IPS-15b (cell line): ENCODE results near the gene CTIF.

Experiments used
- H3K27me3 ChIP-seq: one replicate; pipeline ENCODE4 v1.6.1; 2013; ENCODE audit warnings: low read length; ENCODE audit not compliant: control insufficient read depth, insufficient read depth
- H3K36me3 ChIP-seq: one replicate; pipeline ENCODE4 v1.6.1; 2013; ENCODE audit warnings: low read length; ENCODE audit not compliant: control insufficient read depth, insufficient read depth
- H3K4me1 ChIP-seq: one replicate; pipeline ENCODE4 v1.6.1; 2013; ENCODE audit warnings: mild to moderate bottlenecking, low read length; ENCODE audit not compliant: control insufficient read depth, insufficient read depth
- H3K4me3 ChIP-seq: one replicate; pipeline ENCODE4 v1.5.1; 2013; ENCODE audit warnings: low read depth, low read length
- H3K9ac ChIP-seq: one replicate; pipeline ENCODE4 v1.6.1; 2013; ENCODE audit warnings: low read depth, mild to moderate bottlenecking, low read length
- H3K9me3 ChIP-seq: one replicate; pipeline ENCODE4 v1.6.1; 2013; ENCODE audit warnings: mild to moderate bottlenecking, low read length; ENCODE audit not compliant: control insufficient read depth, insufficient read depth

The CTIF gene

DNA sequence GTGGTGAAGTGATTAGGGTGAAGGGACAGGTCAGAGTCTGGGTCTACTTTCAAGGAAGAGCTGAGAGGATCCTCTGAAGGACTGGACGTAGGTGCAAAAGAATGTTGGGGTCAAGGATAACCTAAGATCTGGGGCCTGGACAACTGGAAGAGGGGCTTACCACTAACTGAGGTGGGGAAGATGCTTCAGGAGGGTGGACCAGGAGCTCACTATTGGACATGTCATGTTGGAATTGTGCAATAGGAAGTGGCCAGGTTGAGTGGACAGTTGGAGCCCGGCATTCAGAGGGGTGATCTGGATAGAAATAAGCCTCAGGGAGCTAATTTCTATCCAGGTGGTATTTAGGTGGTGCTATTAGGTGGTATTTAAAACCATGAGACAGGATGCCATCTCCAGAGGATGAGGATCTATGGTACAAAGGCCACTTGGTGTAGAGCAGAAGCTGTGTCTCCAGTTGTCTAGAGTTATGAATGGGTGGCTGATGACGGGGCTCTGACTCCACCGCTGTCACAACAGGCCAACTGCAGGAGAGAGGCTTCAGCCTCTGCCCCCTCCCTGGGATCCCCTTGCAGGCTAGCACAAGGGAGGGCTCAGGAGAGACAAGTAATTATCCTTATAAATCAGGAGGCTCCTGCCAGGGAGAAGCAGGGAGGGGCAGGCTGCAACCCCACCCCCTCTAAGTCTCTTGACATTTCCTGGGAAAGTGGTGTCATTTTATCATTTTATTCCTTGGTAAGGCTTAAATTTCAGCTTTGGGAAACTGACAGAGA, 254.0 kb downstream of the CTIF start:
- no peaks in the 10 kb centered on the region for H3K9me3 ChIP-seq
- H3K27me3 ChIP-seq, result no peaks in the 10 kb centered on the region
- peaks cover 2% of the 10 kb centered on the region for H3K36me3 ChIP-seq
- no peak overlapping the region for H3K4me3 ChIP-seq
- no peaks in the 10 kb centered on the region for H3K4me1 ChIP-seq
- no peak overlapping the region for H3K9ac ChIP-seq

DNA sequence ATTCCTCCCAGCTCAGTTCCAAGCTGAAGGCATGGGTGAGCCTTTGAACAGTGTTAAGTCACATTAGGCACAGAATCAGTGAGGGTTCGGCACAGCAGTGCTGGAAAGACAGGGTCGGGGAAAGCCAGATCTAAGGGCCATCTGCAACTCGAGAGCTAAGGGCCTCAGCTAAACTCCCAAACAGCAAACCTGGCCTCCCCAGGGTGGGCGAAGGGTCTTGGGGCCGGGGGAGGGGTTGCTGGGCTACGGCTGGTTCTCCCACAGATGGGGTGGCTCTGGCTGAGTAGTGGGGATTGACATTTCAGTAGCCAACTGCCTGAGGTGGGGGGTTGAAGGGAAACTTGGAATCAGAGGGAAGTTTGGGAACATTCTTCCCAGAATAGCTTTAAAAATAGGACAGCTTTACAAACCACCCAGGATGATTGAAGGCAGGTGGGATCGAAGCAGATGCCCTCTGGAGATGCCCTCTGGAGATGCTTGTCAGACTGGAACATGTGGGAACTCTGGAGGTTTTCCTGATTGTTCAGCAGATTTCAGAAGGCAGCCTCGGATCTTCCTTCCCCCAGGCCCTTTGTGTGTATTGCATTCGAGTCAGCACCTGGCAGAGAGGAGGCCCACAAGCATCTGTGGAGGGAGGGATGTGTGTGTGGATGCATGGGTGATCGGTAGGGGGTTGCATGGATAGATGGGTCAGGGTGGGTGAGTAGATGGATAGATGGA, 255.6 kb downstream of the CTIF start:
- H3K9me3 ChIP-seq, result no peaks in the 10 kb centered on the region
- no peak overlapping the region for H3K9ac ChIP-seq
- no peaks in the 10 kb centered on the region for H3K27me3 ChIP-seq
- peaks cover 2% of the 10 kb centered on the region for H3K36me3 ChIP-seq
- no peaks in the 10 kb centered on the region for H3K4me1 ChIP-seq
- no peak overlapping the region for H3K4me3 ChIP-seq

DNA sequence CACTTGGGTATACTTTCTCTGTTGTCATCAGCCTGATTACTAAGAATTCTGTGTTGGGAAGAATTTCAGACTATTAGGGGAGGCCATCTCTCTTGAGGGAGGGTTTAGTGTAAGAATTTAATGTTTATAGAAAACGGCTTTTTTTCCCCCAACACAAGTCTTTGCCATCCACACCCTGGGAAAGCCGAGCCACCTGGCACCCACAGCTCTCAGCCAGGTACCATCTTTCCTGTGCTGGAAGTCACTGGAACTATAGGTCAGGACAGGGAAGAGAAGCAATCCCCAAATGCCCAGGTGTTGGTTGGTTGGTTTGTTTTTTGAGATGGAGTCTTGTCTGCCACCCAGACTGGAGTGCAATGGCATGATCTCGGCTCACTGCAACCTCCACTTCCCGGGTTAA, 256.9 kb downstream of the CTIF start:
- H3K4me3 ChIP-seq, result no peak overlapping the region
- H3K9me3 ChIP-seq, result no peaks in the 10 kb centered on the region
- no peak overlapping the region for H3K9ac ChIP-seq
- H3K36me3 ChIP-seq, result peaks cover 2% of the 10 kb centered on the region
- H3K27me3 ChIP-seq, result no peaks in the 10 kb centered on the region
- H3K4me1 ChIP-seq, result no peaks in the 10 kb centered on the region

DNA sequence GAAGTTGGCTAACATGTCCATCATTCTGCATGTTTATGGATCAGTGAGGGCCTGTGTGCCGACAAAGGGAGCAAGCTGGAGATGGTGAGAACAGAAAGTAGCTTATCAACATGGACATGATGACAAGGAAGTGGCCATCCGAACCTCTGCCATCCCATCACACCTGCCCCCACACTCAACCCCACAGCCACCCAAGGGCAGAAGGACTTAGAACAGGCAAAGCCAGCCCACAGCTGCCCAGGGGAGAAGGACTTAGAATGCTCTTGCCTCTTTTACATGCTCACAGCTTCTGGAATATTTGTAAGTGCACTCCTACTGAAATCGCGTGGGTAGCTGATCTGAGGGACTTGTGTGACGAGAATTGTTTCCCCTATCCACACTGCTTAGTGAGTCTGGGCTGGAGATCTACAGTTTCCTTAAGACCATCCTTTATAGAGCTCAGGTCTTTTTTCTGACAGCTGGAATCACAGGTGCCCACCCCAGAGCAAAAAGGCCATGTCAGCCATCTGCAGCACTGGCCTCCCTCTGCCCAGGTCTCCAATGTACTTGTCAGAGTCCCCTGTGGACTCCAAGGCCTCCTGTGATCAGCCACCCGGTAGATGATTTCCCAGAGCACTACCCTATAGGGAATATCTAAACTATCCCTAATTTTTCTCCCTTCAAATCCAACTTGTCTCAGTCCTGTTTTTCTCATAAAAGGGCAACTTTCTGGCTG, 257.8 kb downstream of the CTIF start:
- no peak overlapping the region for H3K4me3 ChIP-seq
- H3K9ac ChIP-seq, result no peak overlapping the region
- no peaks in the 10 kb centered on the region for H3K4me1 ChIP-seq
- H3K27me3 ChIP-seq, result no peaks in the 10 kb centered on the region
- H3K36me3 ChIP-seq, result peaks cover 2% of the 10 kb centered on the region
- no peaks in the 10 kb centered on the region for H3K9me3 ChIP-seq

DNA sequence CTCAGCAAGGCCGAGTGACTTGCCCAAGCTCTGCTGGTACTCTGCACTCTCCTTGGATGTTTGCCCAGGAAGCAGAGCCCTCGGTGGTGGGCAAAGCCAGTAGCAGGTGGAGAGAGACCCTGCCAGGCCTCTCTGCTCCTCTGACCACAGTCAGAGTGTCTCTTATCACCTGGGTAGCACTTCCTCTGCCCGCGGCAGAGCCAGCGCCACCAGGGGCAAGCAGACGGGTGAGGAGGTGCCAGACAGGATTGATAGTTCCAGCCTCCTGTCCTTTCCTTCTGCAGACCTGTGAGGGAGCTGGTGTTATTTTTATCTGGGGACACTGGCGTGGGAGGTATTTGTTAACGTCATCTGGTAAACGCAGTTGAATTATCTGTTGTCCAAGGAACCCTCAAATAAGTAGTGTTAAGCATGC, 259.0 kb downstream of the CTIF start:
- Histone ChIP-seq H3K9me3 (no peaks in the 10 kb centered on the region), H3K27me3 (no peaks in the 10 kb centered on the region), H3K36me3 (peaks cover 2% of the 10 kb centered on the region)

DNA sequence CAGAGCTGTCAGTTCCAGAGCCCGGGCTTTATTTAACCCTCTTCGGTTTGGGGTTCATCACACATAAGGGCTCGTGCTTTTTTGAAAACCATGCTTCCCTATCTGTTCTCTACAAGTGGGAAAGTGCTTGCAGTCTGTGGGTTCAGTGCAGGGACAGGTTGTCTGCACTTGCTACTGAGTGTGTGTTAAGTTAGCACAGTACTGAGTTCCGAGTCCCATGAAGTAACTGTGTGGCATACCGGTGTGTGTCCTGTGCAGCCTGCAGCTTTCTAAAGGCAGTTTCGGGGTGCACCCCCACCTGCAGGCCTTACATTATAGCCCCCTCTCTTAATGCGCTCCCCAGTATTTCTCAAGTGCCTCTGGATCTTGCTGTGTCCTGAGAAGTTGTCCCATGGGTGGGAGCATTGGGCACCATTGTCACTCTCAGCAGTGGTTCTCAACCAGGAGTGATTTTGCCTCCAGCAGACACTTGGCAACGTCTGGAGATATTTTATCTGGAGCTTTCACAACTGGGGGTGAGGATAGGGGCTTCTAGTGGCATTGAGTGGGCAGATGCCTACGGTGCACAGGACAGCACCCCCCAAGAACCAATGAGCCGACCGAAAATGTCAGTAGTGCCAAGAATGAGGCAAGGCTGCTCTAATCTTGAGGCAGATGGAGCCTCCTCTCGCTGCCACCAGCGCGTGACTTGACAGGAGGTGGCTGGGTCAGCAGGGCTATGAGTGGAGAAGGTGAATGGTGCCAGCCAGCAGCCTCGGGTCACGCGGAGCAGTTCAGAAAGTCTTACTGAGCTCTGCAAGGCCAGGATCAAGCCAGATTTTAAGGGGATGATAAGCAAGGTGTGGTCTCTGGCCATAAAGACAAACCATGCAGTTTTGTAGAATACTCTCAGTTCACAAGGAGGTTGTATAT, 259.8 kb downstream of the CTIF start:
- peaks cover 2% of the 10 kb centered on the region for H3K36me3 ChIP-seq

More for the DNA sequence above, 259.0 kb downstream of the CTIF start:
- no peak overlapping the region for H3K9ac ChIP-seq
- no peaks in the 10 kb centered on the region for H3K4me1 ChIP-seq
- H3K4me3 ChIP-seq, result no peak overlapping the region

DNA sequence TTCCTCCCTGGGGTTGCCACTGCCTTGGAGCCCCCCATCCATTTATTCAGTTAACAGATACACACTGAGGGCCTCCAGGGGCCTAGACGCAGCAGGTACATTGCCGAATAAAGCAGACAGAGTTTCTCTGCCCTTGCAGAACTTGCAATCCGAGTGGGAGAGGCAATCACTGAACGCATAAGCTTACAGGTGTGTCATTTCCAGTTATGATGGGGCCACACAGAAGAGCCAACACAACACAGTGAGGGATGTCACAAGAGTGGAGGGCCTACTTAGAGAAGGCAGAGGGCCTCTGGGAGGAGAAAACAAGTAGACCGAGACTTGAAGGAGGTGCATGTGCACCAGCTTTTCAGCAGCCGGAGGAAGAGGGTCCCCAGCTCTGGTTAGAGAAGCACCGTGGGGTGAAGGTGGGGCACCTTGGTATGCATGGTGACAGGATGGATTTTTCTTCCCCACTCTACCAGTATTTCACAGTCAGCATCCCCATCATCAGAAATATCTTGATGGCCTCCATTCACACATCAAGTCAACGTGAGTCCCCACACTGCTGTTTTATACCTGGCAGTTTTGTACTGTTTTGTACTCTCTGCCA, 261.0 kb downstream of the CTIF start:
- Histone ChIP-seq H3K4me1 (no peaks in the 10 kb centered on the region), H3K9ac (no peak overlapping the region), H3K36me3 (no peaks in the 10 kb centered on the region), H3K27me3 (no peaks in the 10 kb centered on the region), H3K4me3 (no peak overlapping the region), H3K9me3 (no peaks in the 10 kb centered on the region)

More for the DNA sequence above, 259.8 kb downstream of the CTIF start:
- no peaks in the 10 kb centered on the region for H3K9me3 ChIP-seq
- no peaks in the 10 kb centered on the region for H3K27me3 ChIP-seq
- no peaks in the 10 kb centered on the region for H3K4me1 ChIP-seq
- no peak overlapping the region for H3K4me3 ChIP-seq
- H3K9ac ChIP-seq, result no peak overlapping the region

DNA sequence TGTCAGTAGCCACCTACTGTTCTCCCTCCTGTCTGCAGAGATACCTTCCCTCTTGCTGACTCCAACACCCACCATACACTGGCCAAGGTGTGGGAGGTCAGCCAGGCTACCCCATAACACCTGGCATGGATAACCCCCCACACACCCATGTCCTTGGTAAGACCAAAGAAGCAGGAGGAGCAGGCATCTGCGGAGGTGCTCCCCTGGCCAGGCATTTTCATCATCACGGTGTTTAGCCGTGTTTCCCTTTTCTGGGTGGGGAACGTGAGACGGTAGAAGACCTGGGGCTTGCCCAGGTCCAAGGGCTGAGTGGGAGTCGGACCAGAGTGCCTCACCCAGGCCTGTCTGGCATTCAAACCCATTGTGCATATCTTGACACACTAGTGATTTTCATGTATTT, 261.6 kb downstream of the CTIF start:
- Histone ChIP-seq H3K4me1 (no peaks in the 10 kb centered on the region), H3K36me3 (no peaks in the 10 kb centered on the region), H3K4me3 (no peak overlapping the region)

DNA sequence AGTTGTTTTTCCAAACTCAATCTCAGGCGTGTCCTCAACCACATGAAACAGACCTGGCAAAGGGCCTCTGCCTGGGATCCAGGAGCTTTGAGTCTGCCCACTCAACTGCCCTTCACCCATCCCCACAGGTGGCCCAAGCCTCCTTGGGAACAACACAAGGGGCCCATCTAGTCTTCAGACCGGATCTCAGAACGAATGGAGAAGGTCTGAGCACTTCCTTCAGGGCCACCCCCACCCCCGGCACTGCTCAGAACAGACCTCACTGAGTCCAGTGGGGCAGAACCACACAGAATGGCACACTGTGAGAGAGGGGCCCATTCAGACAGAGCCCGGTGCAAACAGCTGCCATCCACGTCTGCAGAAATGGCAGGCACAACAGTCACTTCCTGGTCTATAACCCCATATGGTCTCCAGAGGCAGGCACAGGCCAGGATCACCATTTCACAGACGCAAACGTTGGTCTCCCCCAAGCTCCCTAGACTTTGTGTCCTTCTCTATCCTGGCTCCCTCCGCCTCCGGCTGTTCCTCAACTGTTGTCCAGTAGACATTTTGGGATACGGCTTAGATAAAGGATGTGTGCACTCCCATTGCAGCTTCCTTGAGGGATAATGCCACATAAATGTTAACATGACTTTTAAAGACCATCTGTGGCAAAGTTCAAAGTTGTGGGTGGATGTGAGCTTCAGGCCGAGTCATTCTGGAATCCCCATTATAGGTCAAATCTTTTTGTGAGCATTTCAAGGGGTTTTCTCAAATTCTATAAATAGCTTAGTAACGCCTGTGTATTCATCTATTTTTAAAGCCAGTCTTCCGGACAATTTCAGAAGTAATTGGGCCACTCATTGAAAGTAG, 262.3 kb downstream of the CTIF start:
- no peaks in the 10 kb centered on the region for H3K36me3 ChIP-seq
- H3K4me1 ChIP-seq, result no peaks in the 10 kb centered on the region
- H3K9me3 ChIP-seq, result no peaks in the 10 kb centered on the region
- H3K4me3 ChIP-seq, result no peak overlapping the region
- H3K9ac ChIP-seq, result no peak overlapping the region
- H3K27me3 ChIP-seq, result no peaks in the 10 kb centered on the region

More for the DNA sequence above, 261.6 kb downstream of the CTIF start:
- H3K27me3 ChIP-seq, result no peaks in the 10 kb centered on the region
- H3K9me3 ChIP-seq, result no peaks in the 10 kb centered on the region
- H3K9ac ChIP-seq, result no peak overlapping the region

DNA sequence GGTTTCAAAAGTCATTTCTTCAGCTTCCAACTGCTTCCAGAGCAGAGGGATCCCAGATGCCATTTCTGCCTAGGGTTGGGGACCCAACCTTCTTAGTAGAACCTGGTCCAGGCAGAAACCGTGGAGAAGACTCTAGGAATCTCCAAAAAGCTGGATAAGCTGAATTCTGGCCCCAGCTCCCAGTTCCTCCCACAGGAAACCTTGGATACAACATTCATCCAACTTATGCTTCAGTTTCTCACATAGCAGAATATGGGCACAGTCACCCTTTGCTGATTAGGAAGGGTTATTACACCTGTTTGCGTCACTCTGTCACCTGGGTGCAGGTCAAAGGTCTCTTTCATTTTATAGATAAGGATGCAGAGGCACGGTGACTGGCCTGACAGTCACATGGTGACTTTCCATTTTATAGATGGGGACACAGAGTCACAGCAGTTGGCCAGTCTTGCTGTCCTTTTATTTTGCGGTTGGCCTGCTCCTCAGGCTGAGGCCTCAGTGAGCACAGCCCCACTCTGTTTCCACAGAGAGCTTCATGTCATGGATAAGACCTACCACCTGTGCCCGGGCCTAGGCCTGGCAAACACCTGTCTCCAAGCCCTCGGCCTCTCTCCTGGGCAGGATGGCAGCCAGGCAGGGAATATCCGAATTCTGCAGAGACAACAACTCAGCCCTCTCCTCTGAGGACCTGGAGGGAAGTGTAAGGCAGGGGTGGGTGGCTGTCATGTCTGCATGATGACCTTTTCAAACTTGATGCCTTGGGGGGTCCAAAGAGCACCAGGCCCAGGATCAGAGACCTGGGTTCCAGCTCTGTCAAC, 263.1 kb downstream of the CTIF start:
- H3K4me3 ChIP-seq, result no peak overlapping the region
- no peaks in the 10 kb centered on the region for H3K4me1 ChIP-seq
- H3K36me3 ChIP-seq, result no peaks in the 10 kb centered on the region
- H3K9me3 ChIP-seq, result no peaks in the 10 kb centered on the region
- H3K27me3 ChIP-seq, result no peaks in the 10 kb centered on the region
- H3K9ac ChIP-seq, result no peak overlapping the region
